Right atrium auricular region (tissue), 2 donors: ENCODE data around the gene ACR. TPM values are rescaled to one million over a fixed set of nuclear protein-coding genes. Genes with fewer than 3 reads are reported as not detected.

ENCODE experiments used
- DNase-seq: peaks from one replicate; pipeline ENCODE4 v3.0.0-alpha.2; 2019; ENCODE audit warnings: low spot score
- H3K27ac ChIP-seq, 2 donors: fragments of 200-600 bp; sonication (generic); 1 replicate in 1 of 2; 2 replicates in 1 of 2; pipeline ENCODE4 v1.5.1; 2016 to 2019
- H3K27me3 ChIP-seq, 2 donors: fragments of 200-600 bp; sonication (generic); one replicate each; pipeline versions ENCODE4 v1.5.1 to v1.6.0; 2017 to 2019
- H3K36me3 ChIP-seq: fragments of 200-600 bp; sonication (generic); one replicate; pipeline ENCODE4 v1.5.1; 2016
- H3K4me1 ChIP-seq, 2 donors: fragments of 200-600 bp; sonication (generic); one replicate each; pipeline versions ENCODE4 v1.5.1 to v1.6.0; 2017 to 2019
- H3K4me3 ChIP-seq, 2 donors: fragments of 200-600 bp; sonication (generic); 1 replicate in 1 of 2; 2 replicates in 1 of 2; pipeline ENCODE4 v1.5.1; 2017 to 2019; ENCODE audit warnings: mild to moderate bottlenecking in 1 of 2, moderate library complexity in 1 of 2
- H3K9me3 ChIP-seq, 2 donors: fragments of 200-600 bp; sonication (generic); one replicate each; pipeline ENCODE4 v1.5.1; 2019
- total RNA-seq, 2 donors: library from RNA; depleted of rRNA; stranded (reverse); fragments of >200 nt; gene quantifications; one replicate each; pipeline ENCODE4 v1.1.0, GENCODE V29; 2016
- TF ChIP-seq, protein P1 (sequence below), 2 donors: fragments of 200-600 bp; sonication (generic); IDR thresholded peaks; one replicate each; pipeline ENCODE4 v1.5.1; 2019; ENCODE audit warnings: antibody characterized with exemption in 2 of 2

The ACR gene
- total RNA-seq, 2 donors from 2014 or later = 0.39 TPM; not detected in 1

DNA sequence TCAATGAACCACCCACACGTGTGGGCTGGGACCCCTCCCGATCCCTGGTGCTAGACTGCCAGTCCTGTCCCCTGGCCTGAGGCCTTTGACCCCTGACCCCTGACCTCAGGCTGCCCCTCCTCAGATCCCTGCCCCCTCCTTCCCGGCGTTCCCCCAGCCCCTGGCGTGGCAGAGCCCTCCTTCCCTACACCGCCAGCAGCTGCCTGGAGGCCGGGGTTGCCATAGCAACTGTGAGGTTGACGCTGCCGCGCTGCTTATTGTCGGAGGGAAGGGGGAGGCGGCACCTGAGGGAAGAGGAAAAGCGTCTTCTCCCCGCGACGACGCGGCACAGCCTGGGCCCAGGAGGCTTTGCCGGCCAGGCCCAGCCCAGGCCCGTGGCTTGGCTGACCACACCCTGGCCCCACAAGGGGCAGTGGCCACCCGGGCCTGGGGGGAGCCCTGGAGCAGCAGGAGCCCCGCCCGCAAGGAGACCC lies 32.7 kb upstream of the ACR start:
- Histone ChIP-seq H3K4me1 (no peaks in the 10 kb centered on the region), H3K9me3 (no peaks in the 10 kb centered on the region), H3K4me3 (no peak overlapping the region), H3K27ac (no peak overlapping the region), H3K36me3 (no peaks in the 10 kb centered on the region), H3K27me3 (no peaks in the 10 kb centered on the region)
- TF ChIP-seq, protein P1, sequence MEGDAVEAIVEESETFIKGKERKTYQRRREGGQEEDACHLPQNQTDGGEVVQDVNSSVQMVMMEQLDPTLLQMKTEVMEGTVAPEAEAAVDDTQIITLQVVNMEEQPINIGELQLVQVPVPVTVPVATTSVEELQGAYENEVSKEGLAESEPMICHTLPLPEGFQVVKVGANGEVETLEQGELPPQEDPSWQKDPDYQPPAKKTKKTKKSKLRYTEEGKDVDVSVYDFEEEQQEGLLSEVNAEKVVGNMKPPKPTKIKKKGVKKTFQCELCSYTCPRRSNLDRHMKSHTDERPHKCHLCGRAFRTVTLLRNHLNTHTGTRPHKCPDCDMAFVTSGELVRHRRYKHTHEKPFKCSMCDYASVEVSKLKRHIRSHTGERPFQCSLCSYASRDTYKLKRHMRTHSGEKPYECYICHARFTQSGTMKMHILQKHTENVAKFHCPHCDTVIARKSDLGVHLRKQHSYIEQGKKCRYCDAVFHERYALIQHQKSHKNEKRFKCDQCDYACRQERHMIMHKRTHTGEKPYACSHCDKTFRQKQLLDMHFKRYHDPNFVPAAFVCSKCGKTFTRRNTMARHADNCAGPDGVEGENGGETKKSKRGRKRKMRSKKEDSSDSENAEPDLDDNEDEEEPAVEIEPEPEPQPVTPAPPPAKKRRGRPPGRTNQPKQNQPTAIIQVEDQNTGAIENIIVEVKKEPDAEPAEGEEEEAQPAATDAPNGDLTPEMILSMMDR (IDR thresholded peaks at IDR 0.05) = no peak
- DNase-seq = no peak

GRCh38 chr22:50705851-50706351 lies 32.1 kb upstream of the ACR start:
- Histone ChIP-seq H3K27ac (no peak overlapping the region), H3K36me3 (no peaks in the 10 kb centered on the region), H3K4me1 (peaks cover 0 to 1% of the 10 kb centered on the region in 2 donors), H3K27me3 (no peaks in the 10 kb centered on the region), H3K9me3 (no peaks in the 10 kb centered on the region), H3K4me3 (no peak overlapping the region)
- no peak for DNase-seq
- TF ChIP-seq, protein P1 (IDR thresholded peaks at IDR 0.05) = no peak

DNA sequence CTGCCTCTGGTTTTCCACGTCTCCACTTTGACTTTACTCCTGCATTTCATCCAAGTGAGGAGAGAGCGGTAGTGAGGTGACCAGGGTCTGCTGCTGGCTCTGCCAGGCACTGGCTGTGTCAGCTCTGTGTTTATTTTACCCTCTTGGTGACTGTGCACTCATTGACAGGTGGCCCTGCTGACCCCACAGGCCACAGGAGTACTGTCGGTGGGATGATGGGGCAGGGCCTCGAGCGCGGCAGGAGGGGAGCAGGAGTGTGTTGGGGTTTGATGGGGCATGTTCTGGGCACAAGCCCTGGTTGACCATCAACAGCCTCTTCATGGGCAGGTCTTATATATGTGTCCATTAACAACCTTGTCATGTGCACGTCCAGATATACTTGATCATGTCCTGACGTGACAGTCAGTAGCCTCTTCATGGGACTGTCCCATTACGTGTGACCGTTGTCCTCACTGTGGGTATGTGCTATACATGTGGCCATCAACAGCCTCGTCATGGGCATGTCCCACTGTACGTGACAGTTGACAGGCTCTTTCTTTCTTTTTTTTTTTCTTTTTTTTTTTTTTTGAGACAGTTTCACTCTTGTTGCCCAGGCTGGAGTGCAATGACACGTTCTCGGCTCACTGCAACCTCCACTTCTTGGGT lies 31.4 kb upstream of the ACR start:
- no peak for DNase-seq

GRCh38 chr22:50708474-50708873 lies 29.5 kb upstream of the ACR start:
- no peak overlapping the region for H3K4me3 ChIP-seq
- no peak overlapping the region for H3K27ac ChIP-seq
- H3K36me3 ChIP-seq = no peaks in the 10 kb centered on the region
- TF ChIP-seq, protein P1 (IDR thresholded peaks at IDR 0.05) = no peak
- no peaks in the 10 kb centered on the region for H3K9me3 ChIP-seq
- H3K4me1 ChIP-seq = peaks cover 0 to 15% of the 10 kb centered on the region in 2 donors
- no peak for DNase-seq
- no peaks in the 10 kb centered on the region for H3K27me3 ChIP-seq

More for the DNA sequence above, 31.4 kb upstream of the ACR start:
- Histone ChIP-seq H3K27ac (no peak overlapping the region), H3K4me1 (peaks cover 0 to 8% of the 10 kb centered on the region in 2 donors), H3K4me3 (no peak overlapping the region), H3K9me3 (no peaks in the 10 kb centered on the region), H3K27me3 (no peaks in the 10 kb centered on the region), H3K36me3 (no peaks in the 10 kb centered on the region)
- TF ChIP-seq, protein P1 (IDR thresholded peaks at IDR 0.05) = no peak

DNA sequence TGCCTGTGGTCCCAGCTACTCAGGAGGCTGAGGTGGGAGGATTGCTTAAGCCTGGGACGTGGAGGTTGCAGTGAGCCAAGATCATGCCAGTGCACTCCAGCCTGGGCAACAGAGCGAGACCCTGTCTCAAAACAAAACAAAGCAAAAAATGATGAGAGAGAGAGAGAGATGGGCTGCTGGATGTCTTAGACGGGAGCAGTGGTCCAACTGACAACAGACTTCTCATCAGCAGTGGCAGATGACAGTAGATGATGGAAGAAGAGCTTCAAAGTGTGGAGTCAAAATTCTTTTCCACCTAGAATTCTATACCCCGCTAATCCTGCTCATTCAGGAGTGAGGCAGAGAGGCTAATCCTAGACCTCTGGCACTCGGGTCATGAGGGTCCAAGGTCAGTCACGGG lies 29.0 kb upstream of the ACR start:
- no peak for DNase-seq
- H3K27ac ChIP-seq = no peak overlapping the region
- H3K9me3 ChIP-seq = no peaks in the 10 kb centered on the region
- no peaks in the 10 kb centered on the region for H3K36me3 ChIP-seq
- no peaks in the 10 kb centered on the region for H3K27me3 ChIP-seq
- no peak overlapping the region for H3K4me3 ChIP-seq
- TF ChIP-seq, protein P1 (IDR thresholded peaks at IDR 0.05) = no peak
- H3K4me1 ChIP-seq = peaks cover 0 to 19% of the 10 kb centered on the region in 2 donors
